Measurements from ENCODE around the gene NET1. TPM values are rescaled to one million over a fixed set of nuclear protein-coding genes. Genes with fewer than 3 reads are reported as not detected.

NET1 gene
- polyA plus RNA-seq, 4 donors: 112 to 162 (median 144) TPM

GRCh38 chr10:5479481-5480161 is 67.3 kb downstream of the NET1 start:
- DNase-seq (ENCODE audit: low read depth in 4 of 4, low spot score in 3 of 4): no peak

GRCh38 chr10:5480162-5480941 is 68.0 kb downstream of the NET1 start:
- no peak for DNase-seq (ENCODE audit: low read depth in 4 of 4, low spot score in 3 of 4)

DNA sequence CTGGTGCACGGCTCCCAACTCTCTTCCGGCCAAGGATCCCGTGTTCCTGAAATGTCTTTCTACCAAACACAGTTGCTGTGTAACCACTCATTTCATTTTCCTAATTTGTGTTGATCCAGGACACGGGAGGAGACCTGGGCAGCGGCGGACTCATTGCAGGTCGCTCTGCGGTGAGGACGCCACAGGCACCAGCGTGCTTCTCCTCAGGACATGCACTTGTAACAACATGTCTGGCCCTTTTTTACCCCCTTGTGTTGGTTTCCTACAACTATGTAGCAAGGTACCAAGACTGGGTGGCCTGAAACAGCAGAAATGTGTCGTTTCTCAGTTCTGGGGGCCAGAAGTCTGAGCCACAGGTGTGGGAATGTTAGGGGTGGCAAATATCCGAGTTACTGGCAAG is 68.8 kb downstream of the NET1 start:
- DNase-seq (ENCODE audit: low read depth in 4 of 4, low spot score in 3 of 4): no peak

DNA sequence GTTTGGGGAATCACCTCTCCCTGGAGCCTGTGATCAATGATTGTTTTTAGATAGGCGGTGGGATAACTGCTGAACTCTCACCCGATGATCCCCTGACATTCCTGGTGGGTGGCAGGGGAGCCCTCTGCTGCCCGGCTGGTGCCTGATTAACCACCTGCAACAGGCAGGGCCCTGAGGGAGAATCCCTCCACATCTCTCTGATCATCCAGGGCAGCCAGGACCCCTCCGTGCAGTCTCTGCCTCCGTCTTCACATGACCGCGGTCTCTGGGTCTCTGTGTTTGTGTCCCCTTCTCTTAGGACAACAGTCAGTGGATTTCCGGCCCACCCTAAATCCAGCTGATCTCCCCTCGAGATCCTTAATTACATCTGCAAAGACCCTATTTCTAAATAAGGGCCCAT is 69.7 kb downstream of the NET1 start:
- DNase-seq (ENCODE audit: low read depth in 4 of 4, low spot score in 3 of 4): no peak

DNA sequence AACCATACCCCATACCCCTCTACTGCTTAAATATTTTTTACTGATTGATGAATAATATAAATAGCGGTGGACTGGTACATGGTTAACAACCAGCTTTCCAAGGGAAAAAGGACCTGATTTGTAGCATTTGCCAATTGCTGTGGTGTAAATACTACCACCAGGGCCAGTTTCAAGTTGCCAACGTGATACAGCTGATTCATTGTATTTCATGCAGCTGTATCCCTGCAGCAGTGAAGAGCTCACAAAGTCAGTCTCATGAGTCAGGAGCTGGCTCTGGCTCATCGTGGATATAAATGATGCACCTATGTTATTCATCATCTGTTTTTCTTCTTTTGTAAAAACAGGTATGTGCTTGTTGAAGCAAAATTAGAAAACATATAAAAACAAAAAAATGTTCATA is 71.8 kb downstream of the NET1 start:
- DNase-seq (ENCODE audit: low read depth in 4 of 4, low spot score in 3 of 4): no peak

GRCh38 chr10:5485290-5485689 is 72.9 kb downstream of the NET1 start:
- DNase-seq (ENCODE audit: low read depth in 4 of 4, low spot score in 3 of 4): no peak

DNA sequence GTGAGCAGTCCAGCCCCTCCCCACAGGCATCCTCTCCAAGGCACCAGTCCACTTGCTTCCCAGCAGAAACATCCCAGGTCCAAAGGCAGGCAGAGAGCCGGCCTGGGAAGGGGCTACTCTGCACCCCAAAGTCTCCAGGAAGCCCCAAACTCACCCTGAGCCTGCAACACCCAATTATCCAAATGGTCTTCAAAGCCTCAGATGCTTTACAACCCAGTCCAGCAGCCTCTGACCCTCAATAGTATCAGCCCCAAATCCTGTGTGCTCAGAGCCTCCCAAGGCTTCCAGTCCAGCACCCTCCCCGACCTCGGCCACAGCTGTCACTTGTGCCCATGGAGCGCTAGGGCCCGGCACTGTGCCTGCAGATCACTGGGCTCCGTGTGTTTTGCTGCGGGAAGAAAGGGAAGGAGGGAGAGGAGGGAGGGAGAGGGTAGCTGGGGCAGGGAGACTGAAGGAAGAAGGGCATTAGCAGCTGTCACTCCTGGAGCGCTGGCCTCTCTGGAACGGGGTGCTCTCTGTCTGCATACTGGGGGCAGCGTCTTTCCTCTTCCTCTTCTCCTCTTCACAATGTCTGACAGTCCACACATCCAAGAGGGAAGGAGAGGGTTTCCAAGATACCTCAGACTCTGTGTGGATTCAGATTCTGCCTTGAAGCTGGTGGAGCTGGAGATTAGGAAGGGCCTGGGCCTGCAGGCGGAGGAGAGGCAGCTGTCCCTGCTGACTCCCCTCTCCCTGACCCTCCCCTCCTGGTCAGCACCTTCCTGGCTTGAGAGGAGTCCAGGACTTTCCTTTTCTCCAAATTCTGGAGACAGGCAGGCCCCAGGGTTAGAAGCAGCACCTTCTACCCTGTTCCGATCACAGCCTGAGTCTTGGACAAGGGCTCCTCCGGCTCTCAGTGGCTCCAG is 73.8 kb downstream of the NET1 start:
- DNase-seq (ENCODE audit: low read depth in 4 of 4, low spot score in 3 of 4): no peak

- DNase-seq (ENCODE audit: low read depth in 4 of 4, low spot score in 3 of 4): no peak
Measured at GRCh38 chr10:5486853-5487235, 74.5 kb downstream of the NET1 start.

DNA sequence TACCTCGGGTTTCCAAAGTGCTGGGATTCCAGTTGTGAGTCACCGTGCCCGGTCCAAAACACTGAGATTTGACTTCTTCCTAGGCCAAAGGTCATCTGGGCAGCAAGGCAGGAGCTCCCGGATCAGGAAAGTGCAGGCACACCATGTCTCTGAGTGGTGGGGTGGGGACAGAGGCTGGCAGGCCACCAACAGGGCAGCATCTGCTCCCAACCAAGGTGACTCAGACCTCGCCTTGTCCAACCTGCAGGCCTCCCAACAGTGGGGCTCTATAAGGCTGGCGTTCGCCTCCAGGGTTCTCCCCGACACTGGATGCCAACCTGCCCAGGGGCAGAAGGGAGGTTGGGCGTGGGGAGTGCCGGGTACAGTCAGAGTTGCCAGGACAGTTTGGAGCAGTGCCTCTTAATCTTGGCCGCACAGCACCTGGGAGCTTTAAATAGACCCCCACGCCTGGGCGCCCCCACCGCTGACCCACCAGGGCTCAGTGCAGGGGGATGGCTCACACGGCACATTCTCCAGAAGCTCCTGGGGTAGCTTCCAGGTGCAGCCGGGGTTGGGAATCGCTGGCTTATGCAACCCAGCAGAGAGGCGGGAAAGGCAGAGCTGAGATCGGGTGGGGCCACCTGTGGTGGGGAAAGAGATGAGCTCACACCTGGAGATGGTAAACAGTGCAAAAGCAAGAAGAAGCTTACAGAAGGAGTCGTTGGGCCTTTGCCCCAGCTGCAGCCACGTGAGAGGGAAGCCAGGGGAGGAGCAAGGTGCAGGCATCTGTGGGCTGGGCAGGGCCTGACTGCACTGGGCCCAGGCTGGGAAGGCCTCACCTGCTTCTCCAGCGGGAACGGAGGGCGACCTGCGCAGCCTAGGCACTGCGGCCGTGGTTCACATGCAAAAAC is 76.2 kb downstream of the NET1 start:
- no peak for DNase-seq (ENCODE audit: low read depth in 4 of 4, low spot score in 3 of 4)

DNA sequence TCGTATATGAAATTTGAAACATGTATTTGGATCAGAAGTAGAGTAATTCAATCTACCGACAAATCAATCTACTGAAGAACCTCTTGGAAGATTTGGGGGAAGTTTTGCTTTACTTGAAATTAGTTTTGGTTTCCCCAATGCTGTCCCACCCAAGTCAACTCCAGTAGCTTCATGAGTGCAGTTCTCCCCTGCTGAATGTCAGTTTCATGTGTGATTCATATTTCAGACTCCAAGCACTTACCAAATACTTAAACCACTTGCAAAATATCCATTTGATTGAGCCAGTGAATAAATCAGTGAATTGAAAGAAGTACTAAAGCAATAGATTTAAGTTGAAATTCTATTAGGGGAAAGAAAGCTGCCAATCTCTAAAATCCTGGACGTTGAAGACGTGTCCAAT is 77.7 kb downstream of the NET1 start:
- DNase-seq (ENCODE audit: low read depth in 4 of 4, low spot score in 3 of 4): no peak

- DNase-seq (ENCODE audit: low read depth in 4 of 4, low spot score in 3 of 4): no peak
Measured at GRCh38 chr10:5490698-5491464, 78.5 kb downstream of the NET1 start.

DNA sequence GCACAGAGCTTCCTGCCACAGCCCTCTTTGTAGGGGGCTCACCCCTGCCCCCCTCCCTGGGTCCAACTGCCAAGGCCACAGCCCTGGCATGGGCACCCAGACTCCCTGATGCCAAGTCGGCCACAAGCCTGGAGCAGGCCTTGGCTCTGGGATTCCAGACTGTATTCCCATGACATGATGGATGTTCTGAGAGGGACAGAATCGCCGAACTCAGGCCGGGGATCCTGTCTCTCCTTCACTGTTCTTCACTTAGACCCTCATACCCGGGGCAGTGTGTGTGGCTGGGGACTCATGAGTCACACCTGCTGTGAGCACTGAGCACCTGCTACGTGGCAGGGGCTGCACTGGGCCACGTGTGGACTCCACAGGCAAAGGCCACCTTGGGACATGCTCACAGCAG is 79.1 kb downstream of the NET1 start:
- DNase-seq (ENCODE audit: low read depth in 4 of 4, low spot score in 3 of 4): no peak

DNA sequence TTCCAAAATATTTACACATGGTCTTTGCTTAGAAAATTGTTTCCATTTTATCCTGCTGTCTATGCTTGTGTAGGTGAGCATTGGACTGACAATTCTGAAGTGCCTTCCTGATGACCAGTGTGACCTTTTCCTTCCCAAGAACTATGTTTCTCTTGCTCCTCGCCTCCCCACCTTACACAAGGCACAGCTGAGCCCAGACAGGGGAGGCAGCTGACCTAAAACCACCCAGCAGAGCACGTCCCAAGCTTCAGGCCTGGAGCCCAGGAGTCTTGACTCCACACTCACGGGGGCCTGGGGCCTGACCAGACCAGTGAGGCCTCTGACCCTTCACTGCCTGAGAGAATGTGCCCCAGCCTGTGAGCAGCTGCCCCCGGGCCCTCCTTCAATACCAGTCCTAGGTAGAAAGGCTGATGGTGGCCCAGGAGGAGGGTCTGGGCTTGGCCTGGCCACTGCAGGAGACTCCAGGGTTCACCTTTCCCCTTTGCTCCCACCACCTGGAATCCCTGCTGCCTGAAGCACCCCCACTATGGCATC is 80.0 kb downstream of the NET1 start:
- no peak for DNase-seq (ENCODE audit: low read depth in 4 of 4, low spot score in 3 of 4)

- no peak for DNase-seq (ENCODE audit: low read depth in 4 of 4, low spot score in 3 of 4)
Measured at GRCh38 chr10:5492929-5493576, 80.7 kb downstream of the NET1 start.

- no peak for DNase-seq (ENCODE audit: low read depth in 4 of 4, low spot score in 3 of 4)
Measured at GRCh38 chr10:5493691-5494090, 81.3 kb downstream of the NET1 start.

GRCh38 chr10:5494611-5495010 is 82.3 kb downstream of the NET1 start:
- no peak for DNase-seq (ENCODE audit: low read depth in 4 of 4, low spot score in 3 of 4)

DNA sequence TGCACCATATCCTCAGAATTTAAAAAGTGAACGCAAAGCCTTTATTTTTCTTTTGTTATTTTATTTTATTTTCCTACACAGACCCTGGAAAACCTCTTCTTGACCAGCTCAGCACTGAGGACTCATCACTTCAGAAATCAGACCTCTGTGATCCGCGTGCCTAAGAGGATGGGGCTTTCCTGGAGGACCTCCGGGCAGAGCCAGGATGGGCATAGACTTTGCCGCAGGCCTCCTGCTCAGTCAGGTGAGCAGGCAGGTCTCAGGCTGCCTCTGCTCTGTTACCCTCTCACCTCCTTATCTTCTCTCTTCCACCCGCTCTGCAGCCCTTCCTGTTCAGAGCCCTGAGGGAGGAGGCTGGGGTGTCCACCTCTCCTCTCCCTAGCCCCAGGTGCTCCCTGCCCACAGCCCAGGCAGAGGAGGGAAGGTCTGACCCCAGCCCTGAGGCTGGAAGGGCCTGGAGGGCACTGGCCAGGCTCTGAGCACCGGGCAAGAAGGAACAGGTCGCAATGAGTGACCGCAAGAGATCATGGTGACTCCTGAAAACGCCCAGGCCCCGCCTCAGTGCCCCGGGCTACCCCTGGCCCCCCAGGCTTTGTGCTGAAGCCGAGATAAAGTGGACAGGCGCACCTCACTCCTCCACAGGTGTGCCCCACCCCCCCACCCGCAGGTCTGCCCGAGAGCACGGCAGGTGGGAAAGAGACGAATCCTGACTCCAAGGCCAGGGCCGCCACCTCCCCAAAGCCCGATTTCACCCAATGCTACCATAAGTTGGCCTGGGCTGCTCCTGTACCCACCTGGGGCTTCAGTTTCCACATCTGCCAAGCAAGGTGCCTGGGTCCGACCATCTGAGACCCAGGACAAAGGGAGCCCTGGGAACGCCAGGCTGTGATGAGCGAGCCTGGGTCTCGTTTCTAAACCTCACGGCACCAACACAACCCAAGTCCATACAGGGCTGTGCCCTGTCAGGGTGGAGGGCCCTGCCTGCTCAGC is 84.2 kb downstream of the NET1 start:
- no peak for DNase-seq (ENCODE audit: low read depth in 4 of 4, low spot score in 3 of 4)

DNA sequence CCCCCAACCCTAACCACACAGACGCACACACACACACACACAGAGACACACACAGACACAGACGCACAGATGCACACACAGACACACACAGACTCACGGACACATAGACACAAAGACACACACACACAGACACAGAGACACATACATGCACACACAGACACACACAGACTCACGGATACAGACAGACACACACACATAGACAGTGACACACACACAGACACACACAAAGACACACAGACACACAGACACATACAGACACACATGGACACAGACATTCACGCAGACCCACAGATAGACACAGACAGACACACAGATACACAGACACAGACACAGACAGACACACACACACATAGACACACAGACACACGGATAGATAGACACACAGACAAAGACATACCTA is 84.9 kb downstream of the NET1 start:
- DNase-seq (ENCODE audit: low read depth in 4 of 4, low spot score in 3 of 4): no peak

Data from right renal pelvis (tissue), 4 donors.